NT2/D1 (cell line): ENCODE data around the gene PATL2.

Experiments used
- YY1 ChIP-seq: IDR thresholded peaks from 2 replicates; pipeline ENCODE4 v1.6.1; 2011; ENCODE audit not compliant: insufficient read length, insufficient read depth
- ZNF274 ChIP-seq: IDR thresholded peaks from 2 replicates; pipeline ENCODE4 v1.6.1; 2011; ENCODE audit warnings: mild to moderate bottlenecking, low read depth, low read length

DNA sequence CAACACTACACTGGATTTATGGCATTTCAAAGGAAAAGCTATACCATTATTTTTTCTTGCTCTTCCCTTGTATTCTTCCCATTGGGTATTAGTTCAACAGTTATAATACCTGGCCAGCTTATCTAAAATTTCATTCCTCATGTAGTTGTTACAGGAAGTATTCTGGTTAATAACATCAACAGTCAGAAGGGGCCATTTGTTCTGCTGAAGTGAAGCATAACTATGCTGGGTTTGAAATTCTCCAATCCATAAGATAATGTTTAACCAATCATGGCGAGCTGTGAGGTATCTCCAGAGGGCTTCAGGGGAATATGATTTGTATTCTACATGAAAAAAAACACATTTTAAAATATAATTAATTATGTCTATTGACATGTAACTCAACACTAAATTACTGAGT lies 91.0 kb downstream of the PATL2 start:
- TF ChIP-seq ZNF274 (no peak), YY1 (no peak)
